ENCODE data around the gene DDAH1. TPM values are rescaled to one million over a fixed set of nuclear protein-coding genes. Genes with fewer than 3 reads are reported as not detected.

Gene DDAH1
- total and polyA plus RNA-seq, 4 donors: 25.8 to 42.7 (median 31.7) TPM

GRCh38 chr1:85289848-85290335, 175.1 kb downstream of the DDAH1 start:
- DNase-seq (ENCODE audit: low spot score): no peak
- Histone ChIP-seq H3K9me3 (ENCODE audit: control insufficient read depth in 4 of 4, low read length in 3 of 4) (no peaks in the 10 kb centered on the region), H3K9ac (ENCODE audit: low read depth in 1 of 2, low read length in 2 of 2) (no peak overlapping the region), H3K27me3 (ENCODE audit: control insufficient read depth in 4 of 4, insufficient read depth in 4 of 4, low read length in 3 of 4) (no peaks in the 10 kb centered on the region), H3K4me3 (ENCODE audit: low read depth in 1 of 3, low read length in 3 of 3) (no peak overlapping the region), H3K4me1 (ENCODE audit: control insufficient read depth in 4 of 4, insufficient read depth in 4 of 4, low read length in 3 of 4) (no peaks in the 10 kb centered on the region), H3K27ac (ENCODE audit: low read depth in 1 of 2, low read length in 2 of 2) (no peak overlapping the region), H3K36me3 (ENCODE audit: control insufficient read depth in 4 of 4, insufficient read depth in 3 of 4, low read depth in 1 of 4, low read length in 3 of 4) (no peaks in the 10 kb centered on the region)
- 87% methylated on average over 4 of the region's 4 CpGs for WGBS
- TF ChIP-seq HNF4G (IDR thresholded peaks at IDR 0.05) (no peak), FOXA2 (IDR thresholded peaks at IDR 0.05) (no peak), MAX (IDR thresholded peaks at IDR 0.05) (no peak), TAF1 (conservative IDR thresholded peaks at IDR 0.05) (no peak), REST (IDR thresholded peaks at IDR 0.05) (no peak), NR2F2 (IDR thresholded peaks at IDR 0.05) (no peak), FOXA1 (IDR thresholded peaks at IDR 0.05) (no peak), ZBTB33 (IDR thresholded peaks at IDR 0.05) (no peak), CTCF (IDR thresholded peaks at IDR 0.05; ENCODE audit: low read depth, low read length, missing input control) (no peak), JUND (IDR thresholded peaks at IDR 0.05) (no peak), GABPA (IDR thresholded peaks at IDR 0.05 in 1 of 2, conservative IDR thresholded peaks at IDR 0.05 in 1 of 2) (no peak), EGR1 (IDR thresholded peaks at IDR 0.05; ENCODE audit: low read depth in 2 of 2) (no peak), YY1 (IDR thresholded peaks at IDR 0.05) (no peak), HNF4A (conservative IDR thresholded peaks at IDR 0.05) (no peak), SP1 (IDR thresholded peaks at IDR 0.05) (no peak), RAD21 (IDR thresholded peaks at IDR 0.05) (no peak), ATF3 (IDR thresholded peaks at IDR 0.05) (no peak), RXRA (IDR thresholded peaks at IDR 0.05) (no peak)
